NCI-H1092 (cell line): ENCODE results near the gene TEAD3.
"Not testable (repeated sequence)": the region's sequence is repeated elsewhere in the genome, so short reads cannot be mapped to it uniquely, and the experiment has no call there.

Experiments
- DNase-seq: peaks from one replicate; lab custom pipeline; 2025; lab: John Stamatoyannopoulos, UW

TEAD3 gene

GRCh38 chr6:35451354-35452182 lies 45.3 kb downstream of the TEAD3 start:
- no peak for DNase-seq

DNA sequence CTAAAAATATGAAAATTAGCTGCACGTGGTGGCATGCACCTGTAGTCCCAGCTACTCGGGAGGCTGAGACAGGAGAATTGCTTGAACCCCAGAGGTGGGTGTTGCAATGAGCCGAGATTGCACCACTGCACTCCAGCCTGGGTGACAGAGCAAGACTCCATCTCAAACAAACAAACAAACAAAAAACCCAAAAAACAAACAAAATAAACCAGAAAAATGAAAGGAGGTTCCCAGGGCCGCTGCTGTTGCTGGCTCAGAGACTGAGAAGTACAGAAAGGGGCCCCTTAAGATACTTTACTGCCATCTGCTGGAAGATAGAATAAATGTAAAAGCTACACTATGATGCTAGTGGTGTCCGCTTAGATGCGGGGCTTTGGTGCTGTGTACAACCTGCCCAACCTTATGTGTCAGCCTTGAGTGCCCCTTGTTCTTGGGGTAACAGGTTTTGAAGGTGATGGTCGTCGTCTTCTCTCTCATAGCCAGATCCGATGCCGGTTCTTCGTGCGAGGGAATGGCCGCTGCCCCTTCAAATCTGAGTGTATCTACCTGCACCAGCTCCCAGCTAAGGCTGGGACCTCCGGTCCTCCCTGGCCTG lies 47.5 kb downstream of the TEAD3 start:
- DNase-seq, result peak; percentile 58

- no peak for DNase-seq
These were observed 48.7 kb downstream of the TEAD3 start for GRCh38 chr6:35448191-35448590.

DNA sequence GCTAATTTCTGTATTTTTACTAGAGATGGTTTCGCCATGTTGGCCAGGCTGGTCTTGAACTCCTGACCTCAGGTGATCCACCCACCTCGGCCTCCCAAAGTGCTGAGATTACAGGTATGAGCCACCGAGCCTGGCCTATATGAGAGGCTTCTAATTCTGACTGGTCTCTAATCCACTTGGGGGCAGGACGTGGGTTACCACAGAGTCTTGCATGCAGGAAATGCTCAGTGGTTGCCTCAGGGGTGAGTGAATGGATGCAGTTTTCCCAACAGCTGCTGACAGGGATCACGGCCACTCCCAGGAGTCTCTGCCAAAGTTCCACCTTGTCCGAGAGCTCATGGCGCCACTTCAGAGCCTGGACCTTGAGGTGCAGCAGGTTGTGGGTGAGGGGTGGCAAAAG lies 51.2 kb downstream of the TEAD3 start:
- no peak for DNase-seq

DNA sequence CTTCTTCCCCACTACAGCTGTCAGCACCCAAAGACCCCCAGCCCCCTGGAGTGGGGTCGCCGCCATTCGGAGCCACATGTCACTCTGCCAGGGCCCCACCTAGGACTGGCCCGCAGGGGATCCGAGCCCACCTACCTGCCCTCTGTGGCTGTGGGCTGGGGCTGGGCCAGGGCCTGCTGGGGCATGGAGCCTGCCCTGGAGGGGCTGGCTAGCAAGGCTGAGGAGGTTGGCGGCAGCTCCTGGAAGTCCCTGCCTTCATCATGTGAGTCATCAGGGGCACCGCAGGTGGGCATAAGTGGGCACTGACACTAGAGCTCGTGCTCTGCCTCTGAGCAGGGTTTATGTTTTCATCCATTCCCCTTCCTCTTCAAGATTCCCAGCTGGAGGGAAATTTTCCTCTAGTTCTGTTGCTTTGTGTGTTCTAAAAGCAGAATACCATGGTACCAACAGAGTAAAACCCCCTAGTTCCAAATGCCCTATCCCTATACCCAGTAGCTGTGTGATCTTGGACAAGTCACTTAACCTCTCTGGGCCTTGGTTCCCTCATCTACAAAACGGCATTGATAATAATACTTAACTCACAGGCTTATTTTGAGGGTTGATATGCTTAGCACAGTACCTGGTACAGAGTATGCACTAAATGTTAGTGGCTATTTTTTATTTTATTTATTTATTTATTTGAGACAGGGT lies 53.4 kb downstream of the TEAD3 start:
- DNase-seq, result no peak

GRCh38 chr6:35442693-35443092 lies 54.2 kb downstream of the TEAD3 start:
- DNase-seq, result no peak

- no peak for DNase-seq
These were observed 55.2 kb downstream of the TEAD3 start for GRCh38 chr6:35441642-35442041.

- DNase-seq, result no peak
These were observed 55.7 kb downstream of the TEAD3 start for GRCh38 chr6:35441205-35441604.

DNA sequence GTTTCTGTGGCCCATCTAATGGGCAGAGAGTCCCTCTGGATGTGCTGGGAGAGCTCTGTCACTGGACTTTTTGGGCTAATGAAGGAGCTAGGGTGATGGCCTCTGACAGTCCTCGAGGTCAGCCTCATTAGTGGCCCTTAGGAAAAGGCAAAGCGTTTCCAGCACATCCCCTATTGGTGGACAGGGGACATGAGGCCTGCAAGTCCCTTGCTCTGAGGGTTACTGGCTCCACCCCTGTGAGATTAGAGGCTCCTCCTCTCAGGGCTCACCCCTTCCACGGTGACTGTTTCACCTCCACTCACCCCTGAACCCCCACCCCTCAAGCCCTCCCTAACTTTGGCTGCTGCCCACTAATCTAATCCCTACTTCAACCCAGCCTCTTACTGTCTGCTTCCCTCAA lies 57.6 kb downstream of the TEAD3 start:
- DNase-seq, result no peak

DNA sequence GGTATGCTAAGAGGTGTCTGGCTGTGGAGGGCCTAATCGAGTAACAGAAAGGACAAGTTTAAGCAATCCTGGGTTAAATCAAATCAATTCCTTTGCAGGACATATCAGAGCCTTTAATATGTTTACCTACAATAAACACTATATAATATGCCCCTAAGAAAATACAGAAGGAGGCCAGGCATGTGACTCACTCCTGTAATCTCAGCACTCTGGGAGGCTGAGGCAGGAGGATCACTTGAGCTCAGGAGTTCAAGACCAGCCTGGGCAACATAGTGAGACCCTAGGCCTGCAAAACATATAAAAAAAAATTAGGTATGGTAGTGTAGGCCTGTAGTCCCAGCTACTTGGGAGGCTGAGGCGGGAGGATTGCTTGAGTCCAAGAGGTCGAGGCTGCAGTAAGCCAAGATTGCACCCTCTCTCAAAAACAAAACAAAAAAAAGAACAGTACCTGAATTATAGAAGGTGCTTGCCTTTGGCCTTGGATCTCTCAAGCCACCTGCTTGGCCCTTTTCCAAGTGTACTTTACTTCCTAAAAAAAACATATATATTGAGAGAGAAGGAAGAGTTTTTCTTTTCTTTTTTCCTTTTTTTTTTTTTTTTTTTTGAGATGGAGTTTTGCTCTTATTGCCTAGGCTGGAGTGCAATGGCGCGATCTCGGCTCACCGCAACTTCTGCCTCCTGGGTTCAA lies 58.4 kb downstream of the TEAD3 start:
- not testable (repeated sequence) for DNase-seq

DNA sequence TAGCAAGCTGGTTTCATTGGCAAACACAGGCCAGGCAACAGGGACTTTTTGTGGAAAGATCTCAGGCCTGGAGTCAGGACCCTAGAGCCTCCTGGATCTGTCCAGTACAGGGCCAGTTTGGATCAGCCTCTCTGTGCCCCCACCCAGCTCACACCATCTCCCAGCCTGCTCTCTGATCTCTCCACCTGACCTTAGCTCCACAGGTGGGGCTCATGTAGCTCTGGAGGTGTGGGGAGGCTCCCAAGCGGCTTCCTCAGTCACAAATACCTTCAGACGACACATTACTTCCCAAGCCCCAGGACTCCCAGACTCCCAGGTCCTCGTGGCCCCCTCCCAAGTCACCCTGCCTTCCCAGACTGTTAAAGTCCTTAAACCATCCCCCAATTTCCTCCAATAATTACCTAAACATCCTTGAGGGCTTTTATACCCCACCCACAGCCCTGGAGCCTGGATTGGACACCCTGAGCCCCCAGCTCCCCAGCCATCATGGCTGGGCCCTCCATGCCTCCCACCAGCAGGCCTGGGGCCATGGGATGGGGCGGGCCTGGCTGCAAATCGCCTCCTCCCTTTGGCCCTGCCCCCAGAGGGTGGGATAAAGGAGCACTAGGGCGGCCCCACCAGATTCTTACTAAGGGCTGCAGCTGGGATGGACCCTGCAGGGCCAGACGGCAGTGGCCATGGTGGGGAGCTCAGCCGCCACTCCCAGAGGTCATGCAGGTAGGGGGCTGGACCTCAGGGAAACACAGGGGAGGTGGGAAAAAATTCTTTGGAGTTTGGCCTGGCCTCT lies 60.6 kb downstream of the TEAD3 start:
- DNase-seq, result no peak

DNA sequence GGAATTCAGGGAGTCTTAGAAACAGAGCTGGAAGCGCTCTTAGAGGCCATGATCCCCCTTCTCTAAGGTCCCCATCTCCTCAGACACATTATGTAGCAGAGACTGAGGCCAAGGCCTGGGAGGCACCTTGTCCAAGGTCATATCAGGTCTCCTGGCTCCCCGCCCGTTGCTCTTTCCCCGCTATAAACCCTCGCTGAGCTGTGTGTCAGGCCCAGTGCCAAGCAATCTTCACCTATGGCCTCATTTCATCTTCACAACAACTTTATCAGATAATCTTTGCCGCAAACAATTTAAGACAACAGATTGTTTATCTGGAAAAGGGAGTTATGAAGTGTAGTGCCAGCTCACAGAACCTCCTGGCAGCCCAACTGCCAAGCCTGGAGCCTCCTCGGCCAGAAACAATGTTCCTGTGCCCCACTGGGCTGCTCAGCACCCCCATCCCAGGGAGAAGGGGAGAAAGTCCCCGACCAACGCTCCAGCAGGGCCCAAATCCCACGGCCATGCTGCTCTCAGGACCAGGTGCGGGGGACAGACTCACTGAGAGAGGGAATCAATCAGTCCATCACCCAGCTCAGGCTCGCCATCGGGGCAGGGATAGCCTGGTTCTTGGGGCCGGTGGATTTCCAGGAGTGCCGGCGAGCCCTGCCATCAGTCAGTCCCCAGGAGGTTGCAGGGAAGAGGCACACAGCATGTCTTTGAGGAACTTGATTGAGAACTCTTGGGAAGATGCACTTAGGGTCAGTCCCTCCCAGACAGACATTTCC lies 61.6 kb downstream of the TEAD3 start:
- no peak for DNase-seq

DNA sequence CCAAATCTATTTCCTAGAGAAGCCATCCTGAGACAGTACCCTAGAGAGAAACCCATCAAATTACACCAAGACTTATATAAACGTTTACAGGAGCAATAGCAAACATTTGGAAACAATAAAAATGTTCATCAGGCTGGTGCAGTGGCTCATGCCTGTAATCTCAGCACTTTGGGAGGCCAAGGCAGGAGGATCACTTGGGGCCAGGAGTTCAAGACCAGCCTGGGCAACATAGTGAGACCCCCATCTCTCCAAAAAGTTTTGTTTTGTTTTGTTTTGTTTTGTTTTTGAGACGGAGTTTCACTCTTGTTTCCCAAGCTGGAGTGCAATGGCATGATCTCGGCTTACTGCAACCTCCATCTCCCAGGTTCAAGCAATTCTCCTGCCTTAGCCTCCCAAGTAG lies 64.2 kb downstream of the TEAD3 start:
- not testable (repeated sequence) for DNase-seq

DNA sequence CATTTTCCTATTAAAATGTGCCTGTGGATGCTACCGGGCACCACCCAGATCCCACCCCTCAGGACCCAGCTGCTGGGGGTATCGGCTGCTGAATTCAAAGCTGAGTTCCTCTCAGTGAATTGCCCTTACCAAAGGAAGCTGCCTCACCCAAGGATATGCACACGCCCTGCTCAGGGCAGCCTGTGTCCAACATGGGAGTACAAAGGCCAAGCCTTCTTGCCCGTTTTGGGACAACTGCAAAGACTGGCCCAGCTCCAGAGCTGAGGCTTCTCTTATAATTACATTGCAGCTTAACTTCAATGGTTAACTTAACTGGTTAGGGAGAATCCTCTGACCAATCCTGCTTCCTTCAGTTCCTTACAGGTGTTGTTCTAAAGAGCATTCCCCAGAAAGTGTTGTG lies 64.6 kb downstream of the TEAD3 start:
- DNase-seq, result no peak

GRCh38 chr6:35429463-35429862 lies 67.4 kb downstream of the TEAD3 start:
- DNase-seq, result no peak

GRCh38 chr6:35428421-35429149 lies 68.3 kb downstream of the TEAD3 start:
- DNase-seq, result no peak

DNA sequence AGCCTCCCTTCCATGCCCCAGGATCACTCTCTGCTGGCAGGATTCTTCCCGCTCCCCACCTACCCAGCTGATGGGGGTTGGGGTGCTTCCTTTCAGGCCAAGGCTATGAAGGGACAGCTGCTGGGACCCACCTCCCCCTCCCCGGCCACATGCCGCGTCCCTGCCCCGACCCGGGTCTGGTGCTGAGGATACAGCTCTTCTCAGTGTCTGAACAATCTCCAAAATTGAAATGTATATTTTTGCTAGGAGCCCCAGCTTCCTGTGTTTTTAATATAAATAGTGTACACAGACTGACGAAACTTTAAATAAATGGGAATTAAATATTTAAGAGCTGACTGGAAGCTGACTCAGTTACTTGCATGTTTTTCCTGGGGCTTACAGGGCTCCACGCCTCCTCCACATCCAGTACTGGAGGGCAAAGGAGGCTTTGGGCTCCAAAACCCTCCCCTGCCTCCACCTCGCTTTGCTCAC lies 69.0 kb downstream of the TEAD3 start:
- no peak for DNase-seq

DNA sequence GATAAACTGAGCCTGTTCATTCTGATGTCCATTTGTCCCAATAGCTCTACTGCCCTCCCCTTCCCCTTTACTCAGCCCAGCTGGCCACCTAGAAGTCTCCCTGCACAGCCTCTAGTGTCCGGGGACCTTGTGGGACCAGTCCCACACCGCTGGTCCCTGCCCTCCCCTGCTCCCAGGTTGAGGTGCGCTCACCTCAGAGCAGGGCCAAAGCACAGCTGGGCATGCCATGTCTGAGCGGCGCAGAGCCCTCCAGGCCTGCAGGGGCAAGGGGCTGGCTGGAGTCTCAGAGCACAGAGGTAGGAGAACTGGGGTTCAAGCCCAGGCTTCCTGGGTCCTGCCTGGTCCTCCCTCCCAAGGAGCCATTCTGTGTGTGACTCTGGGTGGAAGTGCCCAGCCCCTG lies 69.4 kb downstream of the TEAD3 start:
- DNase-seq, result no peak

DNA sequence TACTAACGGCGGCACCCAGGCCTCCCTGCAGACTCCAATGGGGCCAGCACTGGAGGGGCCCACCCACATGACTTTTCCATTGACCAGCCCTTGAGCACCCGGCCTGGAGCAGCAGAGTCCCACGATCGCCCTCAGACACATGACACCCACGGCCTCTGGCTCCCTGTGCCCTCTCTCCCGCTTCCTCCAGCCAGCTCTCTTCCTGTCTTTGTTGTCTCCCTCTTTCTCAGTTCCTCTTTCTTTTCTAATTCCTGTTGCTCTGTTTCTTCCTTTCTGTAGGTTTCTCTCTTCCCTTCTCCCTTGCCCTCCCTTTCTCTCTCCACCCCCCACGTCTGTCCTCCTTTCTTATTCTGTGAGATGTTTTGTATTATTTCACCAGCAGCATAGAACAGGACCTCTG lies 70.8 kb downstream of the TEAD3 start:
- no peak for DNase-seq

GRCh38 chr6:35425284-35425683 lies 71.6 kb downstream of the TEAD3 start:
- DNase-seq, result no peak
